RWPE1 (cell line): Measurements from ENCODE around the gene CHN2.

Experiments
- CTCF ChIA-PET: fragments of 350-600 bp; sonication (Branson Sonifier 250); formaldehyde crosslinking; extraction: SDS; loops from one replicate; lab custom pipeline; 2021; lab: Yijun Ruan, JAX
- POLR2A ChIA-PET: fragments of 400-600 bp; formaldehyde crosslinking; extraction: SDS; loops from one replicate; lab custom pipeline; 2020; ENCODE audit warnings: antibody characterized with exemption; ENCODE audit not compliant: low non-redundant PET; lab: Yijun Ruan, JAX
- DNase-seq: peaks from one replicate; pipeline ENCODE4 v3.0.0; 2012; ENCODE audit warnings: low spot score
- H3K27ac ChIP-seq: fragments of 450-650 bp; 2 replicates; pipeline ENCODE4 v1.5.1; 2017
- TF ChIP-seq, protein P1 (sequence below): fragments of 450-650 bp; conservative IDR thresholded peaks from 2 replicates; pipeline ENCODE4 v1.5.1; 2017; ENCODE audit warnings: low read depth, mild to moderate bottlenecking

The CHN2 gene

DNA sequence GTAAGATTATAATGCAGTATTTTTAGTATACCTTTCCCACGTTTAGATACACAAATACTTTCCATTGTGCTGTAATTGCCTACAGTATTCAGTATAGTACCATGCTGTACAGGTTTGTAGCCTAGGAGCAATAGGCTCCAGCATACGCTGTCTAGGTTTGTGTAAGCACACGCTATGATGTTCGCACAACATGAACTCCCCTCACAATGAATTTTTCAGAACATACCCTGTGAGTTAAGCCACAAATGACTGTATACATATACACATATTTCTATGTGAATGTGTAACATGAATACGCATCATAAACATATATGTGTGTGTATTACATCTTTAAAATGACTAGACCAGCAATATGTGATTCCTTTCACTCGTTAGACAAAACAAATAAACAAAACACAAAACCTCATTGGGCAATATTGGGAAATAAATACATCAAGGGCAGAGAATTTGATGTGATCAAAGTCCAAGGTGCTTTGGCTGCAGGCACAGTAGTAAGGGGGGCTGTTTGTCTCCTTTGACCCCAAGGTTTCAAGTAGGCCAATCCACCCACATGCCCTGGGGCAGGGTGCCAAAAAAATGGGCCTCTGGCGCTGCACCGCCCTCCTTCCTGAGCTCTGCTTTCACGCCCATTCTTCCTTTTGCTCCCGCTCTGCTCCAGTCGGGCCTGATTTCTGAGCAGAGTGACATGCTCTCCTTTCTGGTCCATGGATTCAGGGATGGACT, 33.9 kb downstream of the CHN2 start:
- DNase-seq: no peak
- ChIA-PET POLR2A (no interaction called here), CTCF (no interaction called here)
- TF ChIP-seq, protein P1, sequence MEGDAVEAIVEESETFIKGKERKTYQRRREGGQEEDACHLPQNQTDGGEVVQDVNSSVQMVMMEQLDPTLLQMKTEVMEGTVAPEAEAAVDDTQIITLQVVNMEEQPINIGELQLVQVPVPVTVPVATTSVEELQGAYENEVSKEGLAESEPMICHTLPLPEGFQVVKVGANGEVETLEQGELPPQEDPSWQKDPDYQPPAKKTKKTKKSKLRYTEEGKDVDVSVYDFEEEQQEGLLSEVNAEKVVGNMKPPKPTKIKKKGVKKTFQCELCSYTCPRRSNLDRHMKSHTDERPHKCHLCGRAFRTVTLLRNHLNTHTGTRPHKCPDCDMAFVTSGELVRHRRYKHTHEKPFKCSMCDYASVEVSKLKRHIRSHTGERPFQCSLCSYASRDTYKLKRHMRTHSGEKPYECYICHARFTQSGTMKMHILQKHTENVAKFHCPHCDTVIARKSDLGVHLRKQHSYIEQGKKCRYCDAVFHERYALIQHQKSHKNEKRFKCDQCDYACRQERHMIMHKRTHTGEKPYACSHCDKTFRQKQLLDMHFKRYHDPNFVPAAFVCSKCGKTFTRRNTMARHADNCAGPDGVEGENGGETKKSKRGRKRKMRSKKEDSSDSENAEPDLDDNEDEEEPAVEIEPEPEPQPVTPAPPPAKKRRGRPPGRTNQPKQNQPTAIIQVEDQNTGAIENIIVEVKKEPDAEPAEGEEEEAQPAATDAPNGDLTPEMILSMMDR: no peak
- H3K27ac ChIP-seq: no peak overlapping the region

DNA sequence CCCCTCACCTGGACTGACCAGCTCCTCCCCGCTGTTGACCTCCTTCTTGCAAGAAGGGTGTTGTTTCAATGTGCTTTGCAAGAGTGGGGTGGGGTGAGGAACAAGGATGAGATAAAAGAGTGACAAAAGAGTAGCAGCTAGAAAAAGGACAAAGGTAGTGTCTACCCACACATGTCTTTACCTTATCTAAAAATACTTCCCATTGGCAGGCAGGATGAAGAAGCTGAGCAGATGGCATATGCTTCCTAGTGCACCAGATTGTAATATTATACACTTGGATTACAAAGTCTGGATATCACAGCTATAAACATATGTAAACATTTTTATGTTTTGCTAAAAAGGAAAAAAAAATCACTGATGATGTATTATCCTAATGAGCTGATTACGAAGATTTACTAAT, 34.5 kb downstream of the CHN2 start:
- no peak overlapping the region for H3K27ac ChIP-seq
- CTCF ChIA-PET: no interaction called here
- POLR2A ChIA-PET: no interaction called here
- DNase-seq: no peak
- TF ChIP-seq, protein P1: no peak

DNA sequence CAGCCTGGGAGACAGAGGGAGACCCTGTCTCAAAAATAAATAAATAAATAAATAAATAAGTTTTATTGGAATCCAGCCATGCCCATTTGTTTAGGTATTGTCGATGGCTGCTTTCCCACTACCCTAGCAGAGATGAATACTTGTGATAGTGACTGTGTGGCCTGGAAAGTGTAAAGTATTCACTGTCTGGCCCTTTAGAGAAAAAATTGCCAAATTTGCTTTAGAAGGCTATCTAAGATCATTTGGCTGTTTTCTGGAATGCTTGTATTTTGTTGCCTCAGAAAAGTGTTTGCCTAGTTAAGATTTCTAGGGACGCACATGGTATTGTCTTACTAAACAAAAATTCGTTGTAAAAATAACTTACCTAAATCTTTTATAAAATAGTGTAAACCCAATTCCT, 35.4 kb downstream of the CHN2 start:
- no peak overlapping the region for H3K27ac ChIP-seq
- TF ChIP-seq, protein P1: no peak
- DNase-seq: no peak
- ChIA-PET CTCF (no interaction called here), POLR2A (no interaction called here)

DNA sequence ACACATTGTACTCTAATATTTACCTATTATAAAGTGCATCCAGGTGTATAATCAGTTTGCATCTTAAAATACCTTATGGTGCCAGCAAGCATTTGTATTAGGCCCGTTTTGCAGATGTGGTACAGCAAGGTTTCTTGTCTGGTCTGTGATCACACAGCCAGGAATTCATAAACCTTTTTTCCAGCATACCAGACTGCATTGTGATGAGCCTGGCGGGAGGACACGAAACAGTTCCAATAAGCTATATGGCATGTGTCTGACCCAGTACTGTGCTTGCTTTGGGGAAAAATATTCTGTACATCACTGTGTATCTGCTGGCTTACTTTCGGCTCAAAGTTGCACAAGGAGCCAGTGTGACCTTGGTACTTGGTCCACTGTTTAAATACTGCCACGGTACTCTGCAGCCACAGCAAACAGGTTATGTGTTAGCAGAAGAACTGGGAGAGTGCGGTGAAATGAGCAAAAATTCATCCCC, 36.3 kb downstream of the CHN2 start:
- TF ChIP-seq, protein P1: no peak
- DNase-seq: no peak
- ChIA-PET POLR2A (no interaction called here), CTCF (no interaction called here)
- no peak overlapping the region for H3K27ac ChIP-seq

DNA sequence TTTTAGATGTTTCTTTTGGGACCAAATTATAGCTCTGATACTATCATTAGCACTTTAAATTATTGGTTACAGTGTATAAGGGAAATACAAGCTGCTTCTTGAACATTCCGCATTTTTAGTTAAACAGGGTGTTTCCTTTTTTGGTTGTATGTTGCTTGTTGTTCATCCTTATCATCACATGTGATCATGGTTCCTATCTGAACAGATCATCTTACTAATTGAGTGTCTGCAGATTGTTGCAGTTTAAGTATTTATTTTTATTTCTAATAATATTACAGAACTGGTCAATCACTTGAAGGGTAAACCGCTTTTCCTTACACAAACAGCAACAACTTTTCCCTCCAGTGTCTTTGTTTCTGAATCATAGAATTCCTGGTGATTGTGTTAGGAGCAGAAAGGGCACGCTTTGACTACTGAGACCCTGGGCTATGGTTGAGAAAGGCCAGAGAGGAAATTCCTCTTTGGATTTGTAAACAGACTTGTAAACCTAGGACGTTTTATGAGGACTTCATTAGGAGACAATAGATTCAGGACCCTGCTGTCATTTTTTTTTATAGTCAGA, 37.2 kb downstream of the CHN2 start:
- no peak for DNase-seq
- POLR2A ChIA-PET: no interaction called here
- H3K27ac ChIP-seq: no peak overlapping the region
- TF ChIP-seq, protein P1: no peak
- CTCF ChIA-PET: interaction anchor here (0.5 kb wide), 1 partner anchor 133 kb away, joined by 3 read pairs; no protein-coding TSS in a partner anchor

DNA sequence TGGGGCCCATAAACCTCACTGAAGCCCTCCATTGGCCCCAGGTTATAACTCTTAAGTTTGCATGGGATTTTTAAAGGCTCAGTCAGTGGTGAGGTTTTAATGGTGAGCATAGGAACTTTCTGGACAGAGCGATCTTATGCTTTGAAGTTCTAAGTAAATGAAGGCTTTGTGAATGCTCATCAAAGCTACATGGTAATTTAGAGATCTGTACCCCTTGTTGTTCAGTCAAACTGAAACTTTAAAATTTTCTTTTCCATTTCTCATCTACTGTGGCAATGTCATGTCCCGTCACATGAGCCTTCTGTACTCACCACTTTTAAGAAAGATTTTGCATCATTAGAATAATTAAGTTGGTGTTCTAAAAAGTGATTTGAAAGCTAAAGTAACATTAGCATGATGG, 39.9 kb downstream of the CHN2 start:
- H3K27ac ChIP-seq: no peak overlapping the region
- TF ChIP-seq, protein P1: no peak
- POLR2A ChIA-PET: no interaction called here
- no peak for DNase-seq
- CTCF ChIA-PET: interaction anchor here (0.7 kb wide), 1 partner anchor 43 kb away, joined by 3 read pairs; no protein-coding TSS in a partner anchor
